ENCODE data around the gene HSPG2.
A peak's percentile ranks its signal among the peaks of the same experiment; 100 is the strongest.
"Not testable (repeated sequence)": the region's sequence is repeated elsewhere in the genome, so short reads cannot be mapped to it uniquely, and the experiment has no call there.

The HSPG2 gene

GRCh38 chr1:21974699-21975098, 37.6 kb upstream of the HSPG2 start:
- not testable (repeated sequence) for H3K9me3 ChIP-seq (ENCODE audit: control insufficient read depth in 5 of 5, low read length in 5 of 5); H3K36me3 ChIP-seq (ENCODE audit: control insufficient read depth in 5 of 5, insufficient read depth in 5 of 5, low read length in 5 of 5); H3K27ac ChIP-seq (ENCODE audit: low read depth, low read length); H3K4me3 ChIP-seq (ENCODE audit: low read depth in 1 of 5, low read length in 5 of 5); H3K4me1 ChIP-seq (ENCODE audit: control insufficient read depth in 5 of 5, insufficient read depth in 5 of 5, low read length in 5 of 5); H3K27me3 ChIP-seq (ENCODE audit: control insufficient read depth in 5 of 5, insufficient read depth in 4 of 5, low read length in 5 of 5); H3K9ac ChIP-seq (ENCODE audit: low read length in 5 of 5)

- not testable (repeated sequence) for H3K27me3 ChIP-seq (ENCODE audit: control insufficient read depth in 5 of 5, insufficient read depth in 4 of 5, low read length in 5 of 5); H3K4me3 ChIP-seq (ENCODE audit: low read depth in 1 of 5, low read length in 5 of 5); H3K9me3 ChIP-seq (ENCODE audit: control insufficient read depth in 5 of 5, low read length in 5 of 5); H3K4me1 ChIP-seq (ENCODE audit: control insufficient read depth in 5 of 5, insufficient read depth in 5 of 5, low read length in 5 of 5); H3K27ac ChIP-seq (ENCODE audit: low read depth, low read length); H3K36me3 ChIP-seq (ENCODE audit: control insufficient read depth in 5 of 5, insufficient read depth in 5 of 5, low read length in 5 of 5); H3K9ac ChIP-seq (ENCODE audit: low read length in 5 of 5)
Measured at GRCh38 chr1:21973948-21974347, 36.8 kb upstream of the HSPG2 start.

- H3K4me1 ChIP-seq (ENCODE audit: control insufficient read depth in 5 of 5, insufficient read depth in 5 of 5, low read length in 5 of 5); H3K36me3 ChIP-seq (ENCODE audit: control insufficient read depth in 5 of 5, insufficient read depth in 5 of 5, low read length in 5 of 5); H3K4me3 ChIP-seq (ENCODE audit: low read depth in 1 of 5, low read length in 5 of 5); H3K9me3 ChIP-seq (ENCODE audit: control insufficient read depth in 5 of 5, low read length in 5 of 5); H3K27me3 ChIP-seq (ENCODE audit: control insufficient read depth in 5 of 5, insufficient read depth in 4 of 5, low read length in 5 of 5); H3K27ac ChIP-seq (ENCODE audit: low read depth, low read length); H3K9ac ChIP-seq (ENCODE audit: low read length in 5 of 5): not testable (repeated sequence)
Measured at GRCh38 chr1:21972973-21973441, 35.9 kb upstream of the HSPG2 start.

GRCh38 chr1:21970523-21970922, 33.4 kb upstream of the HSPG2 start:
- not testable (repeated sequence) for H3K9me3 ChIP-seq (ENCODE audit: control insufficient read depth in 5 of 5, low read length in 5 of 5); H3K27me3 ChIP-seq (ENCODE audit: control insufficient read depth in 5 of 5, insufficient read depth in 4 of 5, low read length in 5 of 5); H3K4me1 ChIP-seq (ENCODE audit: control insufficient read depth in 5 of 5, insufficient read depth in 5 of 5, low read length in 5 of 5); H3K9ac ChIP-seq (ENCODE audit: low read length in 5 of 5); H3K4me3 ChIP-seq (ENCODE audit: low read depth in 1 of 5, low read length in 5 of 5); H3K36me3 ChIP-seq (ENCODE audit: control insufficient read depth in 5 of 5, insufficient read depth in 5 of 5, low read length in 5 of 5); H3K27ac ChIP-seq (ENCODE audit: low read depth, low read length)

GRCh38 chr1:21969066-21969465, 32.0 kb upstream of the HSPG2 start:
- not testable (repeated sequence) for H3K27me3 ChIP-seq (ENCODE audit: control insufficient read depth in 5 of 5, insufficient read depth in 4 of 5, low read length in 5 of 5); H3K4me3 ChIP-seq (ENCODE audit: low read depth in 1 of 5, low read length in 5 of 5); H3K27ac ChIP-seq (ENCODE audit: low read depth, low read length)

GRCh38 chr1:21967216-21967615, 30.1 kb upstream of the HSPG2 start:
- not testable (repeated sequence) for H3K36me3 ChIP-seq (ENCODE audit: control insufficient read depth in 5 of 5, insufficient read depth in 5 of 5, low read length in 5 of 5); H3K27ac ChIP-seq (ENCODE audit: low read depth, low read length); H3K4me3 ChIP-seq (ENCODE audit: low read depth in 1 of 5, low read length in 5 of 5); H3K27me3 ChIP-seq (ENCODE audit: control insufficient read depth in 5 of 5, insufficient read depth in 4 of 5, low read length in 5 of 5); H3K9ac ChIP-seq (ENCODE audit: low read length in 5 of 5); H3K9me3 ChIP-seq (ENCODE audit: control insufficient read depth in 5 of 5, low read length in 5 of 5)
- H3K4me1 ChIP-seq (ENCODE audit: control insufficient read depth in 5 of 5, insufficient read depth in 5 of 5, low read length in 5 of 5), result peaks cover 1 to 17% (median 11%) of the 10 kb centered on the region in 5 donors

More at GRCh38 chr1:21969066-21969465, 32.0 kb upstream of the HSPG2 start:
- not testable (repeated sequence) for H3K4me1 ChIP-seq (ENCODE audit: control insufficient read depth in 5 of 5, insufficient read depth in 5 of 5, low read length in 5 of 5); H3K36me3 ChIP-seq (ENCODE audit: control insufficient read depth in 5 of 5, insufficient read depth in 5 of 5, low read length in 5 of 5); H3K9ac ChIP-seq (ENCODE audit: low read length in 5 of 5); H3K9me3 ChIP-seq (ENCODE audit: control insufficient read depth in 5 of 5, low read length in 5 of 5)

GRCh38 chr1:21966247-21967000, 29.3 kb upstream of the HSPG2 start:
- no peaks in the 10 kb centered on the region for H3K9me3 ChIP-seq (ENCODE audit: control insufficient read depth in 5 of 5, low read length in 5 of 5)
- no peaks in the 10 kb centered on the region for H3K27me3 ChIP-seq (ENCODE audit: control insufficient read depth in 5 of 5, insufficient read depth in 4 of 5, low read length in 5 of 5)
- no peak overlapping the region for H3K4me3 ChIP-seq (ENCODE audit: low read depth in 1 of 5, low read length in 5 of 5)
- H3K4me1 ChIP-seq (ENCODE audit: control insufficient read depth in 5 of 5, insufficient read depth in 5 of 5, low read length in 5 of 5), result peaks cover 5 to 25% (median 18%) of the 10 kb centered on the region in 5 donors
- H3K9ac ChIP-seq (ENCODE audit: low read length in 5 of 5), result no peak overlapping the region
- H3K27ac ChIP-seq (ENCODE audit: low read depth, low read length), result no peak overlapping the region
- no peaks in the 10 kb centered on the region for H3K36me3 ChIP-seq (ENCODE audit: control insufficient read depth in 5 of 5, insufficient read depth in 5 of 5, low read length in 5 of 5)

- H3K4me3 ChIP-seq (ENCODE audit: low read depth in 1 of 5, low read length in 5 of 5), result no peak overlapping the region
- H3K9ac ChIP-seq (ENCODE audit: low read length in 5 of 5), result no peak overlapping the region
- H3K36me3 ChIP-seq (ENCODE audit: control insufficient read depth in 5 of 5, insufficient read depth in 5 of 5, low read length in 5 of 5), result no peaks in the 10 kb centered on the region
- H3K9me3 ChIP-seq (ENCODE audit: control insufficient read depth in 5 of 5, low read length in 5 of 5), result no peaks in the 10 kb centered on the region
- H3K4me1 ChIP-seq (ENCODE audit: control insufficient read depth in 5 of 5, insufficient read depth in 5 of 5, low read length in 5 of 5), result peaks cover 5 to 28% (median 18%) of the 10 kb centered on the region in 5 donors
- no peak overlapping the region for H3K27ac ChIP-seq (ENCODE audit: low read depth, low read length)
- H3K27me3 ChIP-seq (ENCODE audit: control insufficient read depth in 5 of 5, insufficient read depth in 4 of 5, low read length in 5 of 5), result no peaks in the 10 kb centered on the region
Measured at GRCh38 chr1:21963477-21964217, 26.5 kb upstream of the HSPG2 start.

GRCh38 chr1:21961799-21962198, 24.7 kb upstream of the HSPG2 start:
- peak overlapping the region in 1 of 5 donors; percentile 33 for H3K9ac ChIP-seq (ENCODE audit: low read length in 5 of 5)
- no peaks in the 10 kb centered on the region for H3K27me3 ChIP-seq (ENCODE audit: control insufficient read depth in 5 of 5, insufficient read depth in 4 of 5, low read length in 5 of 5)
- peak overlapping the region; percentile 38 for H3K27ac ChIP-seq (ENCODE audit: low read depth, low read length)
- H3K4me1 ChIP-seq (ENCODE audit: control insufficient read depth in 5 of 5, insufficient read depth in 5 of 5, low read length in 5 of 5), result peaks cover 11 to 44% (median 26%) of the 10 kb centered on the region in 5 donors
- no peaks in the 10 kb centered on the region for H3K9me3 ChIP-seq (ENCODE audit: control insufficient read depth in 5 of 5, low read length in 5 of 5)
- no peaks in the 10 kb centered on the region for H3K36me3 ChIP-seq (ENCODE audit: control insufficient read depth in 5 of 5, insufficient read depth in 5 of 5, low read length in 5 of 5)
- no peak overlapping the region for H3K4me3 ChIP-seq (ENCODE audit: low read depth in 1 of 5, low read length in 5 of 5)

GRCh38 chr1:21961337-21961736, 24.2 kb upstream of the HSPG2 start:
- Histone ChIP-seq H3K4me1 (ENCODE audit: control insufficient read depth in 5 of 5, insufficient read depth in 5 of 5, low read length in 5 of 5) (peaks cover 15 to 49% (median 31%) of the 10 kb centered on the region in 5 donors), H3K9ac (ENCODE audit: low read length in 5 of 5) (peak overlapping the region in 1 of 5 donors; percentile 33), H3K36me3 (ENCODE audit: control insufficient read depth in 5 of 5, insufficient read depth in 5 of 5, low read length in 5 of 5) (no peaks in the 10 kb centered on the region), H3K27me3 (ENCODE audit: control insufficient read depth in 5 of 5, insufficient read depth in 4 of 5, low read length in 5 of 5) (no peaks in the 10 kb centered on the region), H3K9me3 (ENCODE audit: control insufficient read depth in 5 of 5, low read length in 5 of 5) (no peaks in the 10 kb centered on the region), H3K4me3 (ENCODE audit: low read depth in 1 of 5, low read length in 5 of 5) (no peak overlapping the region), H3K27ac (ENCODE audit: low read depth, low read length) (peak overlapping the region; percentile 38)
